WTC11 (cell line): Measurements from ENCODE around the gene SEMA3C.

ENCODE experiments used
- CREB1 ChIP-seq: sonication (generic); formaldehyde crosslinking; IDR thresholded peaks from 2 replicates; pipeline ENCODE4 v1.8.0; 2023; ENCODE audit warnings: mild to moderate bottlenecking, missing genetic modification reagents
- PREB ChIP-seq: sonication (generic); formaldehyde crosslinking; IDR thresholded peaks from 2 replicates; pipeline ENCODE4 v1.8.1; 2022; ENCODE audit warnings: mild to moderate bottlenecking, missing genetic modification reagents, moderate library complexity, borderline replicate concordance

GRCh38 chr7:80843018-80843677 lies 75.7 kb downstream of the SEMA3C start:
- TF ChIP-seq PREB (CRISPR knock-in tag) = no peak
- no peak for TF ChIP-seq CREB1
